NCI-H526 treated with DMSO at 0.1 percent for 48 hours (cell line): ENCODE data around the gene ZNF174.

Experiments used
- DNase-seq: peaks from one replicate; lab custom pipeline; 2025; lab: John Stamatoyannopoulos, UW

The ZNF174 gene

GRCh38 chr16:3400779-3401688, at the start of gene ZNF174, which contains the start of gene ZSCAN32:
TSS of gene ZNF174 (plus strand) at chr16:3401215. CDS start at chr16:3402005, 790 bp downstream.
TSS of gene ZSCAN32 (minus strand) at chr16:3401004. CDS start at chr16:3397557, 3,447 bp downstream.
- peak; percentile 93 for DNase-seq

GRCh38 chr16:3355589-3355988, 45.4 kb upstream of the ZNF174 start, which contains the start of gene OR2C1:
TSS of gene OR2C1 (plus strand) at chr16:3355889. CDS start at chr16:3355941, 52 bp downstream.
- no peak for DNase-seq

DNA sequence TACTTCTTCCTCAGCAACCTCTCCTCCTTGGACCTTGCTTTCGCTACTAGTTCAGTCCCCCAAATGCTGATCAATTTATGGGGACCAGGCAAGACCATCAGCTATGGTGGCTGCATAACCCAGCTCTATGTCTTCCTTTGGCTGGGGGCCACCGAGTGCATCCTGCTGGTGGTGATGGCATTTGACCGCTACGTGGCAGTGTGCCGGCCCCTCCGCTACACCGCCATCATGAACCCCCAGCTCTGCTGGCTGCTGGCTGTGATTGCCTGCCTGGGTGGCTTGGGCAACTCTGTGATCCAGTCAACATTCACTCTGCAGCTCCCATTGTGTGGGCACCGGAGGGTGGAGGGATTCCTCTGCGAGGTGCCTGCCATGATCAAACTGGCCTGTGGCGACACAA, 44.9 kb upstream of the ZNF174 start:
- no peak for DNase-seq

GRCh38 chr16:3358871-3359270, 42.1 kb upstream of the ZNF174 start:
- DNase-seq, result no peak

GRCh38 chr16:3362931-3363330, 38.1 kb upstream of the ZNF174 start:
- no peak for DNase-seq

DNA sequence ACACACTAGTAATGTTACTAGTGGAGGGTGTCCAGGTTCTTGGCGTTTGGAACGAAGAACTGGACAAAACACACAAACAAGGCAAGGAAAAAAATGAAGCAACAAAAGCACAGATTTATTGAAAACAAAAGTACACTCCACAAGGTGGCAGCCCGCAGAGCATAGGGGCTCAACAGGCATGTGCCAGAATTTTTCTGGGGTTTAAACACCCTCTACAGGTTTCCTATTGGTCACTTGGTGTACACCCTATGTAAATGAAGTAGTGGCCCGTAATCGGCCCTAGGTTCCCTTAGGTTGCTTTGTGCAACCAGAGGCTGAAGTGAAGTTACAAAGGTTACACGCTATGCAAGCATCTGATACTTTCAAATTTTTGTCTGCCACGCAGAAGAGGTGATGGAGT, 37.2 kb upstream of the ZNF174 start:
- no peak for DNase-seq

DNA sequence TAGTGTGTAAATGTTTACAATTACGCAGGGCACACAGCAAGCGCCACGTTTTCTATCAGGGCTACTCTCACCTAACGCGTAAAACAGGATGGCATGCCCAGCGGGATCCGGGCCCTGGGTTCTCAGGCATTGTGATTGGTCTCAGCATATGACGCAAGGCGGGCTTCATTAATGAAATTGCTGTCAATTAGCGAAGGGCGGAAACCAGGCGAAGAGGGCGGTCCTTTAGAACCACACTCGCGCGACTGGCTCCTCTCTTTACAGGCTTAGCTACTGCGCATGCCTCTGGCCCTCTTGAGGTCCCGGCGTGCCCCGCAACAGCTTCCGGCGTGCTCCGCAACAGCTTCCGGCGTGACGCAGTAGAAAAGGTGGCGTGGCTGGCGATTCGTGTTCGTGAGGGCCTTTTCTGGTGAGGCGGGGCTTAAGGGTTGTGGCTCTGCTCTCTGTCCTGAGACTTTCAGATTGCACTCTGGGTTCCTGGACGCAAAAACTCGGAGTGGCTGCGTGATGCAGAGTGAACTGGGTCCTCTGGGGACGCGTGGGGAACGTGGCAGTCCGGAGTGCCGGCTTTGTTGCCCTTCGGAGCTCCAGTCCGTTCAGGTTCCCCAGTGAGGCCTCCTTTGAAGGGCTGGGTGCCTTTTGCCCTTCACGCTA, 36.1 kb upstream of the ZNF174 start:
- DNase-seq, result no peak

- no peak for DNase-seq
Measured at GRCh38 chr16:3369073-3369472, 31.9 kb upstream of the ZNF174 start.

- no peak for DNase-seq
Measured at GRCh38 chr16:3375680-3376079, 25.3 kb upstream of the ZNF174 start.

DNA sequence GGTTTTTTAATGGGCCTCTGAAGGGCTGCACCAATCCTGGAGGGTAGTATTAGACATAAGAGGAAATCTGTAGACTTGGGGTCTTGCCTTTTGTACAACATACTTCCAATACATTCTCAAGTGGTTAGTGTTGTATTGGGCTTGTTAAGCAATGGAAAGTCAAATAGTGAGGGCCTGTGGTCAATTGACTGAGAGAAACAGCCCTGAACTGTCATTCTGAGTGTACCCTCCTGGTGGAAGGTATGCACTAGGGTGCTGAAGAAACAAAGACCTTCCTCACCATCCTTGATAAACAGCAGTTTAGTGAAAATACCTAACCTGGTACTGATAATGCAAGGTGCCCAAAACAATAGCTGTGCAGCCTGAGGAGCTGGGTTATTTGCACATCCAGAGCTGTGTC, 23.1 kb upstream of the ZNF174 start:
- no peak for DNase-seq

GRCh38 chr16:3383045-3383448, 18.0 kb upstream of the ZNF174 start:
- no peak for DNase-seq

DNA sequence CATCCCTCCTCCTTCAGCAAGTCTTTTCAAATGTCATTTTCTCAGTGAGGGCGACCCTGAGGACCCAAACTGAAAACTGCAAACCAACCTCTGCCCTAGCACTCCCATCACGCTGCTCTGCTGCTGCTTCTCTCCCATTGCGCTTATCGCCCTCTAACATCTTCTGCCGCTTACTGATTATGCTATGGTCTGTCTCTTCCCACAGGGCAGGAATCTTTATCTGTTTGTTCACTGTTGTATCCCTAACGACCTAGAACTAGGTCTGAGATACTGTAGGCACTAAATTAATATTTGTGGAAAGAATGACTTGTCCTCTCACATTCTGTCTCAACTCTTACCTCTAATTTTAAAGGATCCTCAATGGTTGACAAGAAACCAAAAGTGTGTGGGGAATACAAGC, 12.7 kb upstream of the ZNF174 start:
- DNase-seq, result no peak

GRCh38 chr16:3389663-3390338, 11.2 kb upstream of the ZNF174 start:
- DNase-seq, result no peak

GRCh38 chr16:3400446-3400778, 603 bp upstream of the ZNF174 start:
- DNase-seq, result no peak

- no peak for DNase-seq
Measured at GRCh38 chr16:3401719-3402397, 843 bp downstream of the ZNF174 start.

DNA sequence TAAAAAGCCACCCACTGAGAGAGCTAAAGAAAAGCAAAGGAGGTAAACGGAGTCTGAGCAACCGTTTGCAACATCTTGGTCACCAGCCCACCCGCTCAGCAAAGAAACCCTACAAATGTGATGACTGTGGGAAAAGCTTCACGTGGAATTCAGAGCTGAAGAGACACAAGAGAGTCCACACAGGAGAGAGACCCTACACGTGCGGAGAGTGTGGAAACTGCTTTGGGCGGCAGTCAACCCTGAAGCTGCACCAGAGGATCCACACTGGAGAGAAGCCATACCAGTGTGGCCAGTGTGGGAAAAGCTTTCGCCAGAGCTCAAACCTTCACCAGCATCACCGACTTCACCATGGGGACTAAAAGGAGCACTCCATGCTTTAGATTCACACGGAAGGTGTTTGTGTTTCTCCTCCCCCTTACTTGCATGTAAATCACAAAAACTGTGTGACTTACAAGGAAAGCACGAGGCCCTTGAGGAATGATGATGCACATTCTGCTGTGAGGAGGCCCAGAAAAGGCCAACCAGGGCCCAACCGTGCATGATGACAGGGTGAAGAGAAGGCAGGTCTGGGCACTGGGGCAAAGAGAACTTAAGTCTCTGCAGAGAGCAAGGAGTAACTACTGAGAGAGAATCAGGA, 7.7 kb downstream of the ZNF174 start:
- no peak for DNase-seq

DNA sequence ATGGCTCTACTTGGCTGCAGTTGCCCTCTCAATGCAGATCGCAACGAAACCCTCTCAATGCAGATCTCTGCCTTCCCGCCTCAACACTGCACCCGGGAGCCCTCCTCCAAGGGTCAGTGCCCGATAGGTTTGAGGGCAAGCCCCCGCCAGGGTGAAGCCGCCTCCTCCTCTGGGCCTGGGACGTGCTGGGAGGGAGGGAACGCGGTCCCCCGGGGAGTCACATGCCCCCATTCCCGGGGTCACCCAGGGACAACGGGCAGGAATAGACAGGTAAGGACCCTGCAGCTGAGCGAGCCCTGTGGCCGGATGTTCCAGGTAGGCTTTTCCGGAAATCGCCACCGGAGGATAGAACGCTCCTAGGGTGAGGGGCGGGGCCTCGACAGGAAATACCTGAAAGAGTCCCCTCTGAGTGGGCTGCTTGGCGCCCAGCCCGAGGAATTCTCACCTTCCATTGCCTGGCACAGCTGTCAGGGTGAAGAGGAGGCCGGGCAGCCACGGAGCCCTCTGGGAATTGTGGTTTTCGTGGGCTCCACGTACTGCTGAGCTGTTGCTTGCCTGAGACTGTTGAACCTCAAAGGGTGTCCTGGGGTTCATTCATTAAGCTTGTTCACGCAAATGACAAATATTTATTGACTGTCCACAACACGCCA, 12.8 kb downstream of the ZNF174 start:
- no peak for DNase-seq

DNA sequence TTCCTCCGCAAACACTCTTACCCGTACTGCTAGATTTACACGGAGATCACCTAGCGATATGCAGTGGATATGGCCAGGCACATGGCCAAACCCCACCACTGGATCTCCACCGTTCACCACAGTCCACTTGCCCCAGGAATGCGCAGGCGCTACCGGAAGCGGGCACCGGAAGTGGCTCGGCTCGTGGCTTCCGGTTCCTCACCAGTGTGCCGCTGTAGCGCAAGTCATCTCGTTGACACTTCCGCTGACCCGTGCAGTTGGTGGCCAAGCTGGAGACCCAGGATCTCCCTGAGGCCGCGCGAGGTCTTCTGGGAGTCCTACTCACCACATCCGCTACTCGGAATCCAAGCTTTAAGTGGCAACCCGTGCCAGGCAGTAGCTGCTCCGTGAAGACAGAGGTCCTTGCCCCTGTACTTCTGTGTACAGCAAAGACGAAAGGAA, 30.8 kb downstream of the ZNF174 start:
- no peak for DNase-seq

- no peak for DNase-seq
Measured at GRCh38 chr16:3434373-3434772, 33.4 kb downstream of the ZNF174 start.

- DNase-seq, result no peak
Measured at GRCh38 chr16:3439637-3440036, 38.6 kb downstream of the ZNF174 start.
